OCI-LY7 (cell line): ENCODE data around the gene PARD3B.

Experiments
- CTCF ChIP-seq: fragments of 200-600 bp; sonication (generic); conservative IDR thresholded peaks from 2 replicates; pipeline ENCODE4 v1.5.1; 2014; ENCODE audit warnings: mild to moderate bottlenecking, antibody characterized with exemption, low read length, moderate library complexity, mixed read lengths
- EZH2phosphoT487 ChIP-seq: fragments of 200-600 bp; sonication (generic); IDR thresholded peaks from 2 replicates; pipeline ENCODE4 v1.6.1; 2018; ENCODE audit warnings: low read depth, borderline replicate concordance, mild to moderate bottlenecking, mixed run types, antibody characterized with exemption, low read length, moderate library complexity, mixed read lengths

DNA sequence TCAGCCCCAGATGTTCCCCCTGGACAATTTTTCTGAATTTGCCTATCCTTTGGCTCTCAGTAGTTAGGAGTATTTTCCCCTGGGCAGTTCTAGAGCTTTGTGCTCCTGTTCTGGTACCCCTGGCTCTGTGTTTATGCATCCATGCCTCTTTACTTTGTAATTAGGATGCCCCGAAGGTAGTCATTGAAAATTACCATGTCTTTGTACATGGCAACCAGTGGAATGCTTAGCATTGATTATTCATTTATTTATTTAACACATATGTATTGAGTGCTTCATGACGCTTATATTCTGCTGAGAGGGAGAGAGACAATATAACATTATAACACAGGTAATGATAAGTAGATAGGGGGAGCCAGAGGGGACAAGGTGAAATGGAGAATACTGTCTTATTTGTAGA lies 346.5 kb downstream of the PARD3B start:
- 0 out of 2 replicates have a peak, but pooled peaks have one; percentile 10 for TF ChIP-seq CTCF
- no peak for TF ChIP-seq EZH2phosphoT487
